Spleen (tissue), 7 donors: ENCODE data around the gene CLEC4M.

ENCODE experiments used
- POLR2A ChIP-seq, 3 donors: fragments of 450-650 bp; IDR thresholded peaks; one replicate each; pipeline ENCODE4 v1.5.1; 2017; ENCODE audit warnings: antibody characterized with exemption in 3 of 3, mild to moderate bottlenecking in 1 of 3
- POLR2AphosphoS5 ChIP-seq, 3 donors: sonication (generic); formaldehyde crosslinking; IDR thresholded peaks; one replicate each; pipeline ENCODE4 v1.5.1; 2017; ENCODE audit warnings: antibody characterized with exemption in 3 of 3
- TF ChIP-seq, protein P1 (sequence below), 11 experiments: fragments of 200-600 bp in 7 of 11; fragments of 450-650 bp in 4 of 11; sonication (generic) in 4 of 11; IDR thresholded peaks in 8 of 11; conservative IDR thresholded peaks in 3 of 11; 1 replicate in 7 of 11; 2 replicates in 4 of 11; pipeline versions ENCODE4 v1.4.0 to v1.8.0; 2016 to 2021; ENCODE audit warnings: antibody characterized with exemption in 11 of 11, inconsistent platforms in 4 of 11, mild to moderate bottlenecking in 1 of 11
- donor health status: DM: no; HTN: no; CAD: no; lungs with moderate emphysema.
- donor health status: DM: no; HTN: no; CAD: no.
- donor health status: DM: no; HTN: no; CAD: no.

DNA sequence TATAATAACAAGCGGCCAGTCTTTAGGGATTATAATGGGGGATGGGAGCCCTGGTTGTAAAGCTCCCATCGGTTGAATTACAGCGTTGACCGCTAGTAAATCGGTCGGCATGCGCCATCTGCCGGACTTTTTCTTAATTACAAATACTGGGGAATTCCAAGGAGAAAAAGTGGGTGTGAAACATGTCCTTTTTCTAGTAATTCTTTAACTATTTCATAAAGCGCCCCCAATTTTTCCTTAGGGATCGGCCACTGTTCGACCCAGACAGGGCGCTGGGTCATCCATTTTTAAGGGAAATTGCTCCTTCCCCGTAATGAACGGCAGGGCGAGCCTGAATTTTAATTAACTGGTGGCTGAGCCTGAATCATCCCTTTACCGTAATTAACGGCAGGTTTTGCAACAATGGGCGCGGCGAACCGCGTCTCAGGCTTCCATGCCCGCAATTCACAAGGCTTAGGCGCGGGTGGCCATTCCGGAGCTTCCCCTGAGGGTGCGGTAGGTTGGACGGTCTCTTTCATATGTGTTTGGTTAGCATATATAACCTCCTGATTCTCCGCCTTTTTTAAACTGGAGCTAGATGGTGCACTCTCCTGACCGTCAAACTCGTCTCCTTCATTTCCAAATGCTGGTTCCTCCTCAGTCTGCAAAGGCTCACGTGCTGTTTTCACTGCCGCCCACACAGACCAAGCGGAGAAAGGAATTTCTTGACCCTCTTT lies 36.8 kb downstream of the CLEC4M start:
- TF ChIP-seq, protein P1, sequence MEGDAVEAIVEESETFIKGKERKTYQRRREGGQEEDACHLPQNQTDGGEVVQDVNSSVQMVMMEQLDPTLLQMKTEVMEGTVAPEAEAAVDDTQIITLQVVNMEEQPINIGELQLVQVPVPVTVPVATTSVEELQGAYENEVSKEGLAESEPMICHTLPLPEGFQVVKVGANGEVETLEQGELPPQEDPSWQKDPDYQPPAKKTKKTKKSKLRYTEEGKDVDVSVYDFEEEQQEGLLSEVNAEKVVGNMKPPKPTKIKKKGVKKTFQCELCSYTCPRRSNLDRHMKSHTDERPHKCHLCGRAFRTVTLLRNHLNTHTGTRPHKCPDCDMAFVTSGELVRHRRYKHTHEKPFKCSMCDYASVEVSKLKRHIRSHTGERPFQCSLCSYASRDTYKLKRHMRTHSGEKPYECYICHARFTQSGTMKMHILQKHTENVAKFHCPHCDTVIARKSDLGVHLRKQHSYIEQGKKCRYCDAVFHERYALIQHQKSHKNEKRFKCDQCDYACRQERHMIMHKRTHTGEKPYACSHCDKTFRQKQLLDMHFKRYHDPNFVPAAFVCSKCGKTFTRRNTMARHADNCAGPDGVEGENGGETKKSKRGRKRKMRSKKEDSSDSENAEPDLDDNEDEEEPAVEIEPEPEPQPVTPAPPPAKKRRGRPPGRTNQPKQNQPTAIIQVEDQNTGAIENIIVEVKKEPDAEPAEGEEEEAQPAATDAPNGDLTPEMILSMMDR (IDR thresholded peaks at IDR 0.05 in 8 of 11, conservative IDR thresholded peaks at IDR 0.05 in 3 of 11), result peak; percentile 36 to 82 (median 60)
- no peak for TF ChIP-seq POLR2A (IDR thresholded peaks at IDR 0.05)
- no peak for TF ChIP-seq POLR2AphosphoS5 (IDR thresholded peaks at IDR 0.05)
